ENCODE results near the gene ZNF134.

ZNF134 gene

DNA sequence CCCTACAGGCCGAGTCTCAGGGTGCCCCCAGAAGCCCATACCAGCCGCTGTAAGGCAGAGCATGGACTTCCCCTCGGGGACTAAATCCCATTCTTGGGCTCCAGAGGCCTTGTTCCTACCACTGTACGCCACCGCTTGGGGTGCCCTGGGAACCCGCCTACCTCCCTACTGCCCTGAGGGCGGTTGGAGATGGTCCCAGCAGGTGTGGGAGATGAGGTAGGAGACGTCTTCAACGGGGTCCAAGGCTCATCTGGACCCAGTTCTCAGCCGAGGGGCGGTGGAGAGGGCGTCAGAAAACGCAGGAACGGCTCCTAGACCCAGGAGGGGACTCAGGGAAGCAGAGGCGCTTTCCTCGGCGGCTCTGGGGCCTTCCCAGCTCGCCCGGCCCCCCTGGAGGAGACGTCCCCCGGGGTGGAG lies 30.9 kb upstream of the ZNF134 start:
- TF ChIP-seq, protein P1, sequence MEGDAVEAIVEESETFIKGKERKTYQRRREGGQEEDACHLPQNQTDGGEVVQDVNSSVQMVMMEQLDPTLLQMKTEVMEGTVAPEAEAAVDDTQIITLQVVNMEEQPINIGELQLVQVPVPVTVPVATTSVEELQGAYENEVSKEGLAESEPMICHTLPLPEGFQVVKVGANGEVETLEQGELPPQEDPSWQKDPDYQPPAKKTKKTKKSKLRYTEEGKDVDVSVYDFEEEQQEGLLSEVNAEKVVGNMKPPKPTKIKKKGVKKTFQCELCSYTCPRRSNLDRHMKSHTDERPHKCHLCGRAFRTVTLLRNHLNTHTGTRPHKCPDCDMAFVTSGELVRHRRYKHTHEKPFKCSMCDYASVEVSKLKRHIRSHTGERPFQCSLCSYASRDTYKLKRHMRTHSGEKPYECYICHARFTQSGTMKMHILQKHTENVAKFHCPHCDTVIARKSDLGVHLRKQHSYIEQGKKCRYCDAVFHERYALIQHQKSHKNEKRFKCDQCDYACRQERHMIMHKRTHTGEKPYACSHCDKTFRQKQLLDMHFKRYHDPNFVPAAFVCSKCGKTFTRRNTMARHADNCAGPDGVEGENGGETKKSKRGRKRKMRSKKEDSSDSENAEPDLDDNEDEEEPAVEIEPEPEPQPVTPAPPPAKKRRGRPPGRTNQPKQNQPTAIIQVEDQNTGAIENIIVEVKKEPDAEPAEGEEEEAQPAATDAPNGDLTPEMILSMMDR (IDR thresholded peaks at IDR 0.05; ENCODE audit: low read depth, low read length, missing control alignments), result no peak
- no peak for DNase-seq (ENCODE audit: low read depth)
- H3K4me3 ChIP-seq (ENCODE audit: low read depth, low read length), result peak overlapping the region; percentile 64
- in situ Hi-C loops (cut with HindIII; ENCODE audit: low sequenced_read_pairs), result no loop called here

DNA sequence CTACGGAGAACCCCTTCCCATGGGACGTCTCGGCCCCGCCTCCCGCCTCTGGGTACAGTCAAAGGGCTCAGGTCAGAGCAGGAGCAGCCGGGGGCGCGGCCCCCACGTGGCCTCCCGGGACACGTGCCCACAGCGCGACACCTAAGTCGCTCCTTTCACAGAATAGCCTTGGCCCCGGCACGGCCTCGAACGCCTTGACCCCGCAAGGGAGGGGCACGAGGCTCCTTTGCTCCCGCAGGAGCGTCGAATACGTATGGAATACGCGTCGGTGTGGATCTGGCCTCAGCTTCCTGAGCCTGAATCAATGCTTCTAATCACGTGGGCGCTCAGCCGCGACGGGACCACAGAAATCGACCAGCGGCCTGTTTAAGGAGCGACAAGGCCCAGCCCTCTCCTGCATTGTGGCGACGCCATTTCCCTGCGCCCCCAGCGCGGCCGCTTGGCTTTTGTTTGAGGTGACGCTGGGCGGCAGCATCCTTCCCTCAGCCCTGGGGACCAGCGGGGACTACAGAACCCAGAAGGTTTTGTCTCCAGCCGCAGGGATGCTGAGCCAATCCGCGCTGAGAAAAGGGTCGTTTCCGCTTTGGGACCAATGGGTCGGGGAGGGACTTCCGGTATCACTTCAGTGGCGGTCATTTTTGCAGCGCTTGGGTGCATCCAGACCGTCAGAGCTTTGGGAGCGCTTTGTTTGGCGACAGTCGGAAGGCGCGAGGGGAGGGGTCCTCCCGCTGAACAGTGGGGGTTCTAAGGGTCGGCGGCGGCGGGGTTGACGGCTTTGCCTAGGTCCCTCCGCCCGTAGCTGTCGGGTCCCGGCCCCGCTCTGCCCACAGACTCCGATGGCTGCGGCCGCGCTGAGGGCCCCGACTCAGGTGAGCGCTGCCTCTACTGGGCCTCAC lies 30.3 kb upstream of the ZNF134 start, which contains the start of gene ZIK1:
TSS of gene ZIK1 (plus strand) at position 625 of the 896 bp plus-strand sequence. CDS start at position 837, 212 bp downstream.
- in situ Hi-C loops (cut with HindIII; ENCODE audit: low sequenced_read_pairs), result no loop called here
- TF ChIP-seq, protein P1 (IDR thresholded peaks at IDR 0.05; ENCODE audit: low read depth, low read length, missing control alignments), result no peak
- H3K4me3 ChIP-seq (ENCODE audit: low read depth, low read length), result peak within 1 kb of the TSS; percentile 64
- peak; percentile 79 for DNase-seq (ENCODE audit: low read depth)

DNA sequence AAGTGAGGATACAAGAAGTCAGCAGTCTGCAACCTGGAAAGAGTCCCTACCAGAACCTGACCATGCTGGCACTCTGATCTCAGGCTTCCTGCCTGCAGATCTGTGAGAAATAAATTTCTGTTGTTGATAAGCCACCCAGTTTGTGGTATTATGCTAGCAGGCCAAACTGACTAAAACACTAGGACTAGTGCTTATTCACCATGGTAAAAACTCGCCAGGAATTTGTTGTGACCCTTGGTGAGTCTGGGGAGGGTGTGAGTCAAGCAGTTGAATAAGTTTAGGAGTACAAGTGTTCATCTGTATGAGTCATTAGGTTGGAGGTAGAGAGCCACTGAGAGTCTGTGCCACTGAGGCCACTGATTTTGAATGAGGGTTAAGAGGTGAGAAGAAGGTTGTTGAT lies 26.5 kb upstream of the ZNF134 start:
- no peak for DNase-seq (ENCODE audit: low read depth)
- in situ Hi-C loops (cut with HindIII; ENCODE audit: low sequenced_read_pairs), result no loop called here
- TF ChIP-seq, protein P1 (IDR thresholded peaks at IDR 0.05; ENCODE audit: low read depth, low read length, missing control alignments), result no peak

DNA sequence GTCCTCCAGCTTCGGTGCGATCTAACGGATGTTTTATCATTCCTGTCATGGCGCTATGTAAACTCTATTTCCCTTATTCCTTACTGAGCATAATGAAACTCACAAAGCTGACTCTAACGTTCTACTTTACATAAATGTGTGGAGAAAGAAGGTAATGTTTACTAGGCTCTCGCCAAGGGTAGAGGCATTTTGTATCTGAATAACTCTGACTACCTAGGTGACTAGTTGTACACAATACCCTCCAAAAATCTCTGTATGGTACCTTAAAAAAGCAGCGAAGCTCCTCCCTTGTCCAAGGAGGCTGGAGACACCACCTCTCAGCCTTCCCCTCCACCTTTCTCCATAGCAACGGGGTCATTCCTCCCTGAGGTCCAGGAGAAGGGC lies 14.7 kb upstream of the ZNF134 start:
- TF ChIP-seq, protein P1 (IDR thresholded peaks at IDR 0.05; ENCODE audit: low read depth, low read length, missing control alignments), result no peak
- no peak for DNase-seq (ENCODE audit: low read depth)
- in situ Hi-C loops (cut with HindIII; ENCODE audit: low sequenced_read_pairs), result no loop called here
- H3K4me3 ChIP-seq (ENCODE audit: low read depth, low read length), result peak overlapping the region; percentile 84

More for the DNA sequence above, 26.5 kb upstream of the ZNF134 start:
- H3K4me3 ChIP-seq (ENCODE audit: low read depth, low read length), result no peak overlapping the region

DNA sequence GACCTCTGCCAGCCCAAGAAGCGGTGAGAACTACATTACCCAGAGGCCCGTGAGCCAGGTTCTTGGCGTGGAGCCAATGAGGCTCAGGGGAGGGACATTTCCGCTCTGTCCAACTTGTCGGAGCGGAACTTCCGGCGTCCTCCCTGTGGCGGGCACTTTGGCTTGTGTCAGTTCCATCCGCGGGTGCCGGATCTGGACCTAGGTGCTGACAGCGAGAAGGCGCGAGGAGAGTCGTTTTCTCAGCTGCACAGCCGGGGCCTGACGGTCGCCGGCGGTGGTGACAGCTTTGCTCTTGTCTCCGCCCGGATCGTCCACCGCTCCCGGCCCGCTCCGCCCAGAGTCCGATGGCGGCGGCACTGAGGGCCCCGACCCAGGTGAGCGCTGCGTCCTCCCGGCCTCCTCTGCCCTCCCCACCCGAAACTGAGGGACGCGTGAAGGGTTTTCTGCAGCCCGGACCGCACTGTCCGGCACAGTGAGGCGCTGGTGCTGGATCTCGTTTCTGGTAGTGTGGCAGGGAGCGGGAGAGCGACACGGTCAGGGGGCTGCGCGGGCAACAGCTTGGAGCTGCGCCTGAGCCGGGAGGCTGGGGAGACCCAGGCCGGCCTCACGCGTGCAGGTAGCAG lies 14.2 kb upstream of the ZNF134 start, which contains the start of gene ZNF530:
TSS of gene ZNF530 (plus strand) at position 125 of the 623 bp plus-strand sequence. CDS start 4,461 bp downstream, outside the sequence.
- in situ Hi-C loops (cut with HindIII; ENCODE audit: low sequenced_read_pairs), result no loop called here
- DNase-seq (ENCODE audit: low read depth), result peak; percentile 79
- peak within 1 kb of the TSS; percentile 84 for H3K4me3 ChIP-seq (ENCODE audit: low read depth, low read length)
- TF ChIP-seq, protein P1 (IDR thresholded peaks at IDR 0.05; ENCODE audit: low read depth, low read length, missing control alignments), result no peak

DNA sequence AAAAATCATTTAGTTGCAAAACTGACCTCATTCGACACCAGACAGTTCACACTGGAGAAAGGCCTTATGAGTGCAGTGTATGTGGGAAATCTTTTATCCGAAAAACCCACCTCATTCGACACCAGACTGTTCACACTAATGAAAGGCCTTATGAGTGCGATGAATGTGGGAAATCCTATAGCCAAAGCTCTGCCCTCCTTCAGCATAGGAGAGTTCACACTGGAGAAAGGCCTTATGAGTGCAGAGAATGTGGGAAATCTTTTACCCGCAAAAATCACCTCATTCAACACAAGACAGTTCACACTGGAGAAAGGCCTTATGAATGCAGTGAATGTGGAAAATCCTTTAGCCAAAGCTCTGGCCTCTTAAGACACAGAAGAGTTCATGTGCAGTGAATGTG lies 7.1 kb upstream of the ZNF134 start:
- in situ Hi-C loops (cut with HindIII; ENCODE audit: low sequenced_read_pairs), result no loop called here
- no peak for DNase-seq (ENCODE audit: low read depth)
- H3K4me3 ChIP-seq (ENCODE audit: low read depth, low read length), result no peak overlapping the region
- TF ChIP-seq, protein P1 (IDR thresholded peaks at IDR 0.05; ENCODE audit: low read depth, low read length, missing control alignments), result no peak
